Astrocyte (in vitro differentiated cells and primary cell): ENCODE data around the gene PKNOX2. TPM values are rescaled to one million over a fixed set of nuclear protein-coding genes. Genes with fewer than 3 reads are reported as not detected.
A peak's percentile ranks its signal among the peaks of the same experiment; 100 is the strongest.

ENCODE experiments used
- DNase-seq: peaks from one replicate; pipeline ENCODE4 v3.0.0-alpha.2; 2010; ENCODE audit warnings: low read depth
- FAIRE-seq: peaks from 2 replicates; lab custom pipeline; 2011; peaks lifted over from hg19 to GRCh38; lab: Jason Lieb, UNC
- H2AFZ ChIP-seq: 2 replicates; pipeline ENCODE4 v1.6.0; 2012; ENCODE audit warnings: low read depth, low read length, inconsistent platforms
- H3K27ac ChIP-seq: 2 replicates; pipeline ENCODE4 v1.5.1; 2011; ENCODE audit warnings: low read depth, low read length, inconsistent platforms
- H3K27me3 ChIP-seq: 2 replicates; pipeline ENCODE4 v1.6.0; 2011; ENCODE audit warnings: low read length, inconsistent platforms; ENCODE audit not compliant: insufficient read depth
- H3K36me3 ChIP-seq: 2 replicates; pipeline ENCODE4 v1.5.1; 2011; ENCODE audit warnings: low read length, inconsistent platforms; ENCODE audit not compliant: insufficient read depth
- H3K4me1 ChIP-seq: 2 replicates; pipeline ENCODE4 v1.5.1; 2011; ENCODE audit warnings: low read length, inconsistent platforms; ENCODE audit not compliant: insufficient read depth
- H3K4me2 ChIP-seq: 2 replicates; pipeline ENCODE4 v1.6.0; 2012; ENCODE audit warnings: low read length, inconsistent platforms
- H3K4me3 ChIP-seq: 2 replicates; pipeline ENCODE4 v1.5.1; 2011; ENCODE audit warnings: low read depth, mild to moderate bottlenecking, low read length, inconsistent platforms; ENCODE audit not compliant: insufficient read depth
- H3K79me2 ChIP-seq: 2 replicates; pipeline ENCODE4 v1.6.0; 2012; ENCODE audit warnings: mild to moderate bottlenecking, low read length, inconsistent platforms; ENCODE audit not compliant: insufficient read depth
- H3K9ac ChIP-seq: 2 replicates; pipeline ENCODE4 v1.6.0; 2012; ENCODE audit warnings: mild to moderate bottlenecking, low read length, inconsistent platforms
- H3K9me3 ChIP-seq: 2 replicates; pipeline ENCODE4 v1.5.1; 2012; ENCODE audit warnings: low read depth, mild to moderate bottlenecking, low read length, inconsistent platforms; ENCODE audit not compliant: insufficient read depth
- H4K20me1 ChIP-seq: 2 replicates; pipeline ENCODE4 v1.6.0; 2012; ENCODE audit warnings: low read length, inconsistent platforms; ENCODE audit not compliant: insufficient read depth
- H3K27ac Mint-ChIP-seq: one replicate; pipeline ENCODE4 v1.8.0; 2021; ENCODE audit warnings: mild to moderate bottlenecking, mixed read lengths; ENCODE audit not compliant: unreplicated experiment
- H3K27me3 Mint-ChIP-seq: one replicate; pipeline ENCODE4 v1.8.0; 2021; ENCODE audit warnings: low read depth, mixed read lengths; ENCODE audit not compliant: unreplicated experiment
- H3K36me3 Mint-ChIP-seq: one replicate; pipeline ENCODE4 v1.8.0; 2021; ENCODE audit warnings: low read depth, mixed read lengths; ENCODE audit not compliant: unreplicated experiment
- H3K4me1 Mint-ChIP-seq: one replicate; pipeline ENCODE4 v1.8.0; 2021; ENCODE audit warnings: low read depth, mixed read lengths; ENCODE audit not compliant: unreplicated experiment
- H3K4me3 Mint-ChIP-seq: one replicate; pipeline ENCODE4 v1.8.0; 2021; ENCODE audit warnings: mild to moderate bottlenecking, moderate library complexity, mixed read lengths; ENCODE audit not compliant: unreplicated experiment
- H3K9me3 Mint-ChIP-seq: one replicate; pipeline ENCODE4 v1.8.0; 2021; ENCODE audit warnings: mild to moderate bottlenecking, mixed read lengths; ENCODE audit not compliant: unreplicated experiment
- CTCF ChIP-seq: IDR thresholded peaks from 2 replicates; pipeline ENCODE4 v1.5.1; 2011; ENCODE audit warnings: low read depth, mild to moderate bottlenecking, inconsistent platforms, low read length, moderate library complexity; ENCODE audit not compliant: insufficient read depth
- EZH2 ChIP-seq: IDR thresholded peaks from 2 replicates; pipeline ENCODE4 v1.6.1; 2012; ENCODE audit warnings: mild to moderate bottlenecking, low read length, inconsistent platforms; ENCODE audit not compliant: insufficient read depth
- total RNA-seq: library from RNA; stranded (reverse); gene quantifications from 2 replicates; pipeline ENCODE4 v1.2.1, GENCODE V29; 2021

The PKNOX2 gene
- total RNA-seq, 1 donor from 2014 or later = 53.4 TPM

GRCh38 chr11:125382822-125383221 is 218.3 kb downstream of the PKNOX2 start:
- H3K27me3 Mint-ChIP-seq = no peaks in the 10 kb centered on the region
- Histone ChIP-seq H3K36me3 (no peaks in the 10 kb centered on the region), H3K4me2 (no peak overlapping the region), H3K9me3 (no peaks in the 10 kb centered on the region), H3K27ac (no peak overlapping the region), H4K20me1 (peaks cover 2% of the 10 kb centered on the region), H3K27me3 (no peaks in the 10 kb centered on the region), H3K4me1 (no peaks in the 10 kb centered on the region), H3K4me3 (no peak overlapping the region), H2AFZ (no peak overlapping the region), H3K9ac (no peak overlapping the region), H3K79me2 (no peaks in the 10 kb centered on the region)
- TF ChIP-seq EZH2 (no peak), CTCF (no peak)
- H3K36me3 Mint-ChIP-seq = peaks cover 42% of the 10 kb centered on the region
- FAIRE-seq (no peak), DNase-seq (no peak)
- H3K4me1 Mint-ChIP-seq = peaks cover 12% of the 10 kb centered on the region
- H3K4me3 Mint-ChIP-seq = peak overlapping the region; percentile 45
- no peaks in the 10 kb centered on the region for H3K9me3 Mint-ChIP-seq
- no peak overlapping the region for H3K27ac Mint-ChIP-seq

- H3K27me3 ChIP-seq = no peaks in the 10 kb centered on the region
- Mint-ChIP-seq H3K36me3 (peaks cover 42% of the 10 kb centered on the region), H3K4me3 (no peak overlapping the region), H3K9me3 (no peaks in the 10 kb centered on the region), H3K27me3 (no peaks in the 10 kb centered on the region), H3K4me1 (peaks cover 12% of the 10 kb centered on the region), H3K27ac (no peak overlapping the region)
- no peak overlapping the region for H2AFZ ChIP-seq
- H3K79me2 ChIP-seq = no peaks in the 10 kb centered on the region
- no peak for FAIRE-seq
- no peaks in the 10 kb centered on the region for H4K20me1 ChIP-seq
- no peaks in the 10 kb centered on the region for H3K36me3 ChIP-seq
- no peak overlapping the region for H3K4me2 ChIP-seq
- no peak overlapping the region for H3K27ac ChIP-seq
- H3K9me3 ChIP-seq = no peaks in the 10 kb centered on the region
- H3K4me1 ChIP-seq = no peaks in the 10 kb centered on the region
- TF ChIP-seq CTCF = no peak
- no peak for TF ChIP-seq EZH2
- no peak for DNase-seq
- H3K4me3 ChIP-seq = no peak overlapping the region
- no peak overlapping the region for H3K9ac ChIP-seq
Observed at GRCh38 chr11:125384825-125385224, 220.3 kb downstream of the PKNOX2 start.

- Histone ChIP-seq H3K4me2 (no peak overlapping the region), H3K27ac (no peak overlapping the region), H3K79me2 (no peaks in the 10 kb centered on the region), H4K20me1 (no peaks in the 10 kb centered on the region), H3K36me3 (no peaks in the 10 kb centered on the region), H3K4me3 (no peak overlapping the region), H3K4me1 (peaks cover 17% of the 10 kb centered on the region), H2AFZ (no peak overlapping the region), H3K27me3 (no peaks in the 10 kb centered on the region), H3K9me3 (no peaks in the 10 kb centered on the region), H3K9ac (no peak overlapping the region)
- Mint-ChIP-seq H3K27me3 (no peaks in the 10 kb centered on the region), H3K27ac (no peak overlapping the region), H3K4me3 (no peak overlapping the region), H3K9me3 (no peaks in the 10 kb centered on the region), H3K4me1 (peaks cover 21% of the 10 kb centered on the region), H3K36me3 (peaks cover 43% of the 10 kb centered on the region)
- TF ChIP-seq EZH2 (no peak), CTCF (no peak)
- DNase-seq (no peak), FAIRE-seq (no peak)
Observed at GRCh38 chr11:125387901-125388300, 223.3 kb downstream of the PKNOX2 start.
